Hair follicle dermal papilla cell (primary cell): Measurements from ENCODE around the gene MUC12. TPM values are rescaled to one million over a fixed set of nuclear protein-coding genes. Genes with fewer than 3 reads are reported as not detected.

Source experiments
- small RNA-seq: library from RNA; depleted of rRNA; stranded (forward); fragments of <200 nt; gene quantifications from one replicate; pipeline ENCODE3, GENCODE V24; 2012
- total RNA-seq: library from RNA; depleted of rRNA; stranded (reverse); fragments of >200 nt; gene quantifications from 2 replicates; pipeline ENCODE4 v1.2.3, GENCODE V29; 2012

The MUC12 gene, protein sequence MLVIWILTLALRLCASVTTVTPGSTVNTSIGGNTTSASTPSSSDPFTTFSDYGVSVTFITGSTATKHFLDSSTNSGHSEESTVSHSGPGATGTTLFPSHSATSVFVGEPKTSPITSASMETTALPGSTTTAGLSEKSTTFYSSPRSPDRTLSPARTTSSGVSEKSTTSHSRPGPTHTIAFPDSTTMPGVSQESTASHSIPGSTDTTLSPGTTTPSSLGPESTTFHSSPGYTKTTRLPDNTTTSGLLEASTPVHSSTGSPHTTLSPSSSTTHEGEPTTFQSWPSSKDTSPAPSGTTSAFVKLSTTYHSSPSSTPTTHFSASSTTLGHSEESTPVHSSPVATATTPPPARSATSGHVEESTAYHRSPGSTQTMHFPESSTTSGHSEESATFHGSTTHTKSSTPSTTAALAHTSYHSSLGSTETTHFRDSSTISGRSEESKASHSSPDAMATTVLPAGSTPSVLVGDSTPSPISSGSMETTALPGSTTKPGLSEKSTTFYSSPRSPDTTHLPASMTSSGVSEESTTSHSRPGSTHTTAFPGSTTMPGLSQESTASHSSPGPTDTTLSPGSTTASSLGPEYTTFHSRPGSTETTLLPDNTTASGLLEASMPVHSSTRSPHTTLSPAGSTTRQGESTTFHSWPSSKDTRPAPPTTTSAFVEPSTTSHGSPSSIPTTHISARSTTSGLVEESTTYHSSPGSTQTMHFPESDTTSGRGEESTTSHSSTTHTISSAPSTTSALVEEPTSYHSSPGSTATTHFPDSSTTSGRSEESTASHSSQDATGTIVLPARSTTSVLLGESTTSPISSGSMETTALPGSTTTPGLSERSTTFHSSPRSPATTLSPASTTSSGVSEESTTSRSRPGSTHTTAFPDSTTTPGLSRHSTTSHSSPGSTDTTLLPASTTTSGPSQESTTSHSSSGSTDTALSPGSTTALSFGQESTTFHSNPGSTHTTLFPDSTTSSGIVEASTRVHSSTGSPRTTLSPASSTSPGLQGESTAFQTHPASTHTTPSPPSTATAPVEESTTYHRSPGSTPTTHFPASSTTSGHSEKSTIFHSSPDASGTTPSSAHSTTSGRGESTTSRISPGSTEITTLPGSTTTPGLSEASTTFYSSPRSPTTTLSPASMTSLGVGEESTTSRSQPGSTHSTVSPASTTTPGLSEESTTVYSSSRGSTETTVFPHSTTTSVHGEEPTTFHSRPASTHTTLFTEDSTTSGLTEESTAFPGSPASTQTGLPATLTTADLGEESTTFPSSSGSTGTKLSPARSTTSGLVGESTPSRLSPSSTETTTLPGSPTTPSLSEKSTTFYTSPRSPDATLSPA (N-terminal part only)
- total RNA-seq: under 0.01 TPM in 1 of 2 replicates, not detected in the other

DNA sequence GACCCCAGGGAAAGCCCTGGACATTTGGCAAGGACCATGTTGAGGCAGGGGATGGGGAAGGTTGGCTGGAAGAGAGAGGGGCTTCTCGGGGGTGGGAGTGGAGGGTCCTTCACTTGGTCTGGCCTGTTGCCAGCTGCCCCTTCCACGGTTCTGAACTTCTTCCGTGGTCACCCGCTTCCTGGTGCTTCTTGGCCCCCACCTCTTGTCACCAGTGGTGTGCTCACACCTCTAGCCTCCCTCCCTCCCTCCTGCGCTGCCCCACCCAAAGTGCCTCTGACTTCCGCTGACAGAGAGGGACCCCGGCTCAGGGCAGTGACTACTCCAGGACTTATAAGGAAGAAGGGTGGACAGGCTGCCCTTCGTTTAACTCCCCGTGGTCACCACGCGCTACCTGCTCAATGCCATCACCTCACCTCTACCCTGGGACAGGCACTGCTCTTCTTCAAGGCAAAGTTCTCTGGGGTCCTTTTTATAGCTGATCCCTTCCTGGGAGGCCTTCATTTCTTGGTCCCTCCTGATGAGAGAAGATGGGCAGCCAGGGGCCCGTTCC is at the start of gene MUC12:
Gene MUC12, plus strand, starts transcription at position 500 of the 550 bp plus-strand sequence. CDS start 58 bp downstream, outside the sequence.

DNA sequence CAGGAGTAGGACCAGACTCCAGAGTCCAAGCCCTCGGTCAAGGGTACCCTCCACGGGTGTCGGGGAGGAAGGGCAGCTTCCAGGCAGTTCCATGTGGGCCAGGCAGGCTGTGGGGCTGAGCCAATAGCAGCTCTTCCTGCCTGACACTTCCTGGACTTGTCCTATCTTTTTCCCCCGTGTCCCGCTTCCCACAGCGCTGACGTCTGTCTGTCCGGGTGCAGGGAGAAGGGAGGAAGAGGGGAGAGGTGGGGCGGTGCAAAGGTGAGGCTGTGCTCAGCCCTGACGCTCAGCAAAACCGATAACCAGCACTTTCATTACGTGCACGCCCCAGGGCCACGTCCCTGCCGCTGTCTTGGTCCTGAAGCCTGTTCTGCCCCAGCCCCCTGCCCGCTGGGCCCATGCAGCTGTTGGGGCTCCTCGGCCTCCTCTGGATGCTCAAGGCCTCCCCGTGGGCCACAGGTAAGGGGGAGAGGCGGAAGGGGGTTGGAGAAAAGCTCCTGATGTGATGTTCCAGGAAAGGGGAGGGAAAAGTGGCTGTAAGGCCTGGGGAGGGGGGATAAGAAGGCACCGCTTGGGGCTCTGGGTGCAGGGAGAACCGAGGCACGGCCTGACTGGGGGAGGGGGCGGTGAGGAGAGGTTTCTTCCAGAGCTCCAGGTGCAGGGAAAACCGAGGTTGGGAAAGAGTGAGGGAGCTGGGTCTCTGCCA is 20.0 kb upstream of the MUC12 start, which contains the start of gene MUC3A:
Gene MUC3A, plus strand, starts transcription at position 308 of the 706 bp plus-strand sequence. Its CDS starts 91 bp downstream, at position 399.

Small RNAs within 50 kb of the gene (small RNA-seq; reads per million reads assigned to genes)
- gene RPS29P15: not detected

Other genes with a start within 250 kb of the MUC12 start
- not detected in 2 replicates for gene EPO, start 249.1 kb upstream of the MUC12 start, total RNA-seq
- not detected in 2 replicates for gene ZAN, start 236.0 kb upstream of the MUC12 start, total RNA-seq
- 111 and 120 TPM in 2 replicates for gene EPHB4, start 142.0 kb upstream of the MUC12 start, total RNA-seq
- gene SLC12A9, start 116.9 kb upstream of the MUC12 start, total RNA-seq: 29.4 and 30.2 TPM in 2 replicates
- gene TRIP6, start 102.2 kb upstream of the MUC12 start, total RNA-seq: 139 and 186 TPM in 2 replicates
- 39.8 and 50.5 TPM in 2 replicates for gene SRRT, start 94.5 kb upstream of the MUC12 start, total RNA-seq
- gene UFSP1, start 79.8 kb upstream of the MUC12 start, total RNA-seq: 7.9 and 9.2 TPM in 2 replicates
- gene ACHE, start 73.7 kb upstream of the MUC12 start, total RNA-seq: 0.49 TPM in 2 replicates
- not detected in 2 replicates for gene MUC3A, start 20.0 kb upstream of the MUC12 start, total RNA-seq
- gene MUC17, start 50.5 kb downstream of the MUC12 start, total RNA-seq: not detected in 2 replicates
- gene TRIM56, start 115.9 kb downstream of the MUC12 start, total RNA-seq: 20.4 and 25.3 TPM in 2 replicates
- gene SERPINE1, start 157.5 kb downstream of the MUC12 start, total RNA-seq: 290 and 467 TPM in 2 replicates
- gene AP1S1, start 184.9 kb downstream of the MUC12 start, total RNA-seq: 124 and 145 TPM in 2 replicates
- 0.16 TPM in 1 of 2 replicates, not detected in the other for gene VGF, start 196.0 kb downstream of the MUC12 start, total RNA-seq
- gene NAT16, start 210.7 kb downstream of the MUC12 start, total RNA-seq: not detected in 2 replicates
- not detected in 2 replicates for gene MOGAT3, start 231.5 kb downstream of the MUC12 start, total RNA-seq
- 84.5 and 87.3 TPM in 2 replicates for gene PLOD3, start 248.0 kb downstream of the MUC12 start, total RNA-seq
- gene ZNHIT1, start 248.6 kb downstream of the MUC12 start, total RNA-seq: 49.8 and 60.1 TPM in 2 replicates